ENCODE data around the gene TNS3.

The TNS3 gene

GRCh38 chr7:47290867-47291266, 291.0 kb downstream of the TNS3 start:
- no peak for DNase-seq

- no peak for DNase-seq
These were observed 291.4 kb downstream of the TNS3 start for GRCh38 chr7:47290466-47290865.

GRCh38 chr7:47288060-47288459, 293.9 kb downstream of the TNS3 start:
- no peak for DNase-seq

DNA sequence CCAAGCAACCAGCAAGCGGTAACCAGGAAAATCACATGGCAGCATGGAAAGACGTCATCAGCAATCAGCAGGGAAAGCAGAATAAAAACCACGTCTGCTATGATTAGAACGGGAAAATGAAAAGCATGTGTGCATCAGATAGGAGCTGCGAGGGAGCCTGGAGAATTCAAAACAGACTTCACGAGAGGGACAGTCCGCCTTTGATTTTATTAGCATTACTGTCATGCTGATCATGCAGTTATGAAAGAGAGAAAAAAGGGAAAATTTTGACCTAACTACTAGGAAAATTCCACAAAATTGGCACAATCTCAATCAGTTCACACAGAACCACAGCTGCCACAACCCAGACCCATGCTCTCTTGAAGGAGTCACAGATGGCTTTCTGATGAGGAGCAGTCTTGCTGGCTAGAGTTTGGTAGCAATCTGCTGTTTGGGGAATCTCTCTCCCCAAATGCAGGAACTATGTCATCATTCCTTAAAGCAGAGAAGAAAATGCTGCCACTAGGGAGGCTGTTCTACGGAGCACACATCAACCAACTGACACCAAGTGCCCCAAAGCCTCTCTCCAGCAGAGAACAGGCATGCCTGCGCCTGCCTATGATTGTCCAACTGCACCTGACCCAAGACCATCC, 295.9 kb downstream of the TNS3 start:
- DNase-seq: no peak

GRCh38 chr7:47284691-47285635, 296.9 kb downstream of the TNS3 start:
- no peak for DNase-seq

DNA sequence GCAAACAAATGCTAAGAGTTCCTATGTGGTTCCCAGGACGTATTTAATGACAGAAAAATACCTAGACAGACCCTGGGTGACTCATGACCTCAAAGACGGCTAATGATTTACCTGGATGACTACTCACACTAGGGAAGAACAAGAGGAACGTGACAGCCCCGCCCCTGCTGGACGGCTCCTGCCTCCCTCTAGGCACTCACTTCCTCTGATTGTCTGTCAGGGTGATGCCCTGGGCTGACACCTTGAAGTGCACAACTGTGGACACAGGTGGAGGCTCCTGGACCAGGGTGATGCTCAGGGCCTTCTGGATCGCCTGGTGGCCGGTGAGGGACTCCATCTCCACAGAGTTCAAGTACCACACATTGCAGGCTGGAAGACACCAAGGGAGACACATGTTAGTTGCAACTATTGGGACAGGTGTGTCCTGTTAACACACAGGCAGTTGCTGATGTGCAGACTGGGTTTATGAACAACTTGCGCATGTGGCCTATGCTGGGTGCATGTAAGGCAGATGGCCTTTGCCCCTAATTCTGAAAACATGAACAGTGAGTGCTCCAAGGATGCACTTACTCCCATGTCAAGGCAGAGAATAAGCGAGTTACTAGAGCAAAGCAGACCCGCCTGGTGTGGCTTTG, 298.3 kb downstream of the TNS3 start:
- DNase-seq: no peak

GRCh38 chr7:47282790-47283496, 299.0 kb downstream of the TNS3 start:
- DNase-seq: no peak

GRCh38 chr7:47281966-47282643, 299.8 kb downstream of the TNS3 start:
- DNase-seq: no peak

DNA sequence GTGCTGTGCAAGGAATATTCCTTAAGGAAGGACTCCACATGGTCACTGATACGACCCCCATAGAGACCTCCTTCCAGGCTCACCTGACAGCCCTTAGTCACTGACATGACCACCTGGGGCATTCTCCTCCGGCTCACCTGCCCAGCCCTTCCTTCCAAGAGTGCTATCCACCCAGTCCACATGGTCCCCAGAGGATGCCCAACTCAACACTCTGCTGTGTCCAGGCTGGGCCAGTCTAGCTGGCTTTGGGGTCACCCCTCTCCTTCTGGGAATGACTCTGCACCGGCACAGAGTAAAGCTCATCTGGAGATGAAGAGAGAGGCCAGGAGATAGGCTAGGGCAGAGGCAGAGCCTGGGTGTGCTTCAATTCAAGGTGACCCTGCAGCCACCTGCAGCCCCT, 300.8 kb downstream of the TNS3 start:
- no peak for DNase-seq

DNA sequence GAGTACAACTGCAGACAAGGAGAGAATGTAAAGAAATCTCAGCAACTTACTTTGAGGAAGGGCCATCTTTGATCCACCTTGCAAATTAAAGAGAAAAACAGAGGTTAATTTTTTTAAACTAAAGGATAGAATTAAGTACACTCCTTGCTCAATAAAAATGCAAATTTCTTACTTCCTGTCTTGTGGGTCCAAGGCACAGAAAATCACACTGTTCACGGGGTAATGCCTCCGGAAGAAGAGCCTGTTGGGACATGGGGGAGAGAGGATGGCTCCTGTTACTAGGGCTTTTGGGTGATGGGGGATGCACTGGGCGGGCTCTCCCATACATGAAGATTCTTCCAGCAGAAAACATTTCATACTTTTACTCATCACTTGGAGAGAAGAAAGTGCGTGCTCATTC, 301.8 kb downstream of the TNS3 start:
- no peak for DNase-seq

- no peak for DNase-seq
These were observed 303.9 kb downstream of the TNS3 start for GRCh38 chr7:47278043-47278442.

DNA sequence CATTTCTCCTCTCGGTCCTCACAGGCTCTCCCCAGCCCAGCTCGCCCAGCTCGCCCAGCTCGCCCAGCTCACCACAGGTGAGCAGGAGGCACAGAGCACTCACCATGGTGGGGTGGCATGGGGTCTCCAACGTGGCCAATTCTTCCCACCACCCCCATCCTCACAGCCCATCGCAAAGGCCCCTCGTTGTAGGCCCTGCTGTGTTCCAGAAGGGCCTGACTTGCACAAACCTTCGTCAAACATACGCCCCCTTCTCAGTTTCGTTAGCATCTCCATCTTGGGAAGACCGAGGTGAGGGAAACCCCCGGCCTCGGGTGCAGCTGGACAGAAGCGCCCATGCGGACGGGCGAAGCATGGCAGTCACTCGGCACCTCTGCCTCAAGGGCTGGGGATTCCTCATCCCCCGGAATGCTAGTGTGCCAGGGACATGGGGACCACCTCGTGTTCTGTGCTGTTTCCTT, 304.6 kb downstream of the TNS3 start:
- DNase-seq: no peak

GRCh38 chr7:47273974-47274766, 307.7 kb downstream of the TNS3 start:
- DNase-seq: no peak

DNA sequence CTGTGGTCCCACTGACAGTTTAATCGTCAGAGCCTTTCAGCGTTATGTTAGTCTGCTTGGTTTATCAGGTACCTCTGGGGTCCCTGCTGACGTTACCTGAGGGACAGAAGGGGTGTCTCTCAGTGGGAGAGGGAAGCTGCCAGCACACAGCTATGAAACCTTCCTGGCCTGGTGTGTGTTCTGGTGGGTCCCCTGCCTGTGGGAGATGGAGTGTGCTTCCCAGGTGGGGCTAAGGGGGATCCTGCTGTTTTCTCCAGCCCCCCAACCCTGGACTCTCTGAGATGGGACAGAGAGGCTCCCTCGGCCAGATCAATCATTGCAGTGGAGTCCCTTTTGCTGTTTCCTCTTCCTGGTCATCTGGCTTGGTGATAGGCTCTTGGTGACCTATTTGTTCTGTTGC, 308.8 kb downstream of the TNS3 start:
- no peak for DNase-seq

DNA sequence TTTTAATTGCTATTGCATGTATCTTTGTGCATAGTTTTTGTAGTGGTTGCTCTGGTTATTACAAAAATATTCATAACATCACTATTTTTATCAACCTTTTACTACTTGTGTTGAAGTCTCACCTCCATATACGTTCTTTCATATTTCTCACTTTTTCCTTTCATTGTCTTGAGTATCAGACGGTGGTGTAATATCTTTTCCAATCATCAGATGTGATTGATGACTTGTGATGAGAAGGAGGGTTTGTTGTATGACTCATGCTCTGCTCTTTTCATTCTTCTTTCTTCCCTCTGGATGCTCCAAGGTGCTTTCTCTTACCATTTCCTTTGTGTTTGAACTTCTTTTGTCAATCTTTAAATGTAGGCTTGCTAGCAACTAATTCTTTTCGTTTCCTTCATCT, 310.2 kb downstream of the TNS3 start:
- DNase-seq: no peak

DNA sequence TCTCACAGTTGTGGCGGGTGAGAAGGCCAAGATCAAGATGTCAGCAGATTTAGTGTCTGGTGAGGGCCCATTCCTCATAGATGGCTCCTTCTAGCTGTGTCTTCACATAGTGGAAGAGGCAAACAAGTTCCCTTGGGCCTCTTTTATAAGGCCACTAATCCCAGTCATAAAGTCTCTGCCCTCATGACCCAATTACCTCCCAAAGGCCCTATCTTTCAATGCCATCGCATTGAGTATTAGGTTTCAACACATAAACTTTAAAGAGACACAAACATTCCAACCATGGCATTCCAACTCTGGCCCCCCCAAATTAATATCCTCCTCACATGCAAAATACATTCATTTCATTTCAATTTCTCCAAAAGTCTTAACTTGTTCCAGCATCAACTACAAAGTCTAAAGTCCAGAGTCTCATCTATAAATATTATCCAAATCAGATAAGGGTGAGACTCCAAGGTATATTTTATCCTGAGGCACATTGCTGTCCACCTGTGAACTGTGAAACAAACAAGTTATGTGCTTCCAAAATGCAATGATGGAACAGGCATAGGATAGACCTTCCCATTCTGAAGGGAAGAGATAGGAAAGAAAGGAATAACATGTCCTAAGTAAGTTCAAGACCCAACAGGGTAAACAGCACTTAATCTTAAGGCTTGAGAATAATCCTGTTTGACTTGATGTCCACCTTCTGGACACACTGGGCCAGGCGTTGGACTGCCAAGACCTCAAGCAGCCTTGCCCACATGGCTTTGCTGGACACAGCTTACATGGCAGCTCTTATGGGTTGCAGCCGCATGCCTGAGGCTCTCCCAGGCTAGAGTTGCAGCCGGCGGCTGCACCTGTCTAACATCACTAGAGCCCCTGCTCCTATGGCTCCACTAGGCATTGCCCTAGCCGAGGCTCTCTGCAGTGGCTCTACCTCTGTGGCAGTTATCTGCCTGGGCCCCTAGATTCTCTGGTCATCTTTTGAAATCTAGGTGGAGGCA, 312.8 kb downstream of the TNS3 start:
- DNase-seq: no peak

DNA sequence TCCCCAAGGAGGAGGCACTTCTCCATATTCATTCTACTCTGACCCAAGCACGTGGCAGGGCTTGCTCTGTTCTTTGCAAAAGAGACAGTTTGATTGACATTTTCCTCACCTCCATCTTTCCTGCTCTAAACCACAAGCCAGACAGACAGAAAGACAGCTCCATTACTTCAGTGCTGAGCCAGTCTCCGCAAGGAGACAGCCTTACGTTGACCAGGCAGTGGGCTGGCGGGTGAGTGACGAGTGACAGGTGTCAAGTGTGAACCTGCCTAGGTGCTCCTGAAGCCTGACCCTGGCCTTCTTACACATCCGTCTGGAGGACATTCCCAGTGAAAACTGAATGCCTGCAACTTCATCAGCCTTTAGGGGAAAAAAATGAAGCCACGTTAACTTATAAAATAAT, 314.6 kb downstream of the TNS3 start:
- no peak for DNase-seq

DNA sequence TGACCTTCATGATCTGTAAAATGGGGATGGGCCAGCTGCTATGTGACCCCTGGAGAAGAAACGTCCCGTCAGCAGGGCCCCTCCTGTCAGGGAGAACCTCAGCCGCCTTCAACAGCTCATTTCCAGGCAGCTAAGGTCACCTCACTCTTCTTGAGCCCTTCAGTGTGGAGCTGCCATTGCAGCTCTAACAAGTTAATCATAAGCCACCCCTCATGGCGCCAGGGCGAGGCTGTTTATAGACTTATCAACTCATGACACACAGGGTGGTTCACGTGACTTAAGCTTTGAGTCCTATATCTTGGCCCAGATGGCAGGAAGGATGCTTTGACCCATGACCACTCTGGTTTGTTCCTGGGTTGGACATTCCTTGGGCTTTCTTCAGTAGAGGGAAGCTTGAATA, 315.1 kb downstream of the TNS3 start:
- DNase-seq: no peak

DNA sequence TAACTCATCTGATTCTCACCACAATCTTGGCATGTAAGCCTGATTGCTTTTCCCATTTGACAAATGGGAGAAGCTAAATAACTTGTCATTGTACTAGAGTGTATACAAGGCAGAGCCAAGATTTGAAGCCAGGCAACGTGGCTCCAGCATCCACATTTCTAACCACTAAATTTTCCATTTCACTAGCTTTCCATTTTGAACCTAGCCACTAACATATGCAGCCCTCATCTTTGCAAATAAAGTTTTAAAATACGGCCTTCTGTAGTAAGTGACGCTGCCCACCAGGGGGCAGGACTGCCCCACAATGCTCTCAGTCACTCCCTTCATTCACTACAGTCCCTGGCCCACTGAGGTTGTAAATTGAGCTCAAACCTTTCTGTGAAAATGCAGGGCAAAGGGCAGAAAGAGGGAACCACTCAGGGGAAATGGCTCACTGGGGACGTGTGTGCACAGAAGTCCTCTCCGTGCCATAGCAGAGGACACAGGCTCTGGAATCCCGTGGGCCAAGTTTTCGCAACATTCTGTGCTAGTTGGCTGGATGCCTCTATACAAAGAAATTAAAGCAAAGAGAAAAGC, 315.7 kb downstream of the TNS3 start:
- peak; percentile 51 for DNase-seq

GRCh38 chr7:47265621-47266020, 316.3 kb downstream of the TNS3 start:
- no peak for DNase-seq

Measured in activated CD4-positive, alpha-beta T cell treated with anti-CD3 and anti-CD28 coated beads, Interleukin-10, Interleukin-2, amounts not matched to agents 100 ng/mL and 50 ng/mL, durations not matched to agents 16 hours and 8 hours (primary cell).